Prostate gland (tissue), 2 donors: ENCODE results near the gene GCLM. TPM values are rescaled to one million over a fixed set of nuclear protein-coding genes. Genes with fewer than 3 reads are reported as not detected.
"Not testable (repeated sequence)": the region's sequence is repeated elsewhere in the genome, so short reads cannot be mapped to it uniquely, and the experiment has no call there.

Experiments
- DNase-seq: peaks from one replicate; pipeline ENCODE4 v3.0.0-alpha.2; 2019; ENCODE audit warnings: low spot score
- H3K27ac ChIP-seq, 2 donors: fragments of 200-600 bp; sonication (generic); 2 replicates each; pipeline ENCODE4 v1.5.1; 2017 to 2019
- H3K27me3 ChIP-seq: fragments of 200-600 bp; sonication (generic); replicated peaks from 2 replicates; pipeline ENCODE4 v1.5.1; 2019; ENCODE audit not compliant: insufficient read depth
- H3K36me3 ChIP-seq, 2 donors: fragments of 200-600 bp; sonication (generic); 1 replicate in 1 of 2; 2 replicates in 1 of 2; pipeline versions ENCODE4 v1.5.1 to v1.8.1; 2017 to 2019
- H3K4me1 ChIP-seq: fragments of 200-600 bp; sonication (generic); replicated peaks from 2 replicates; pipeline ENCODE4 v1.5.1; 2019
- H3K4me3 ChIP-seq, 2 donors: fragments of 200-600 bp; sonication (generic); 2 replicates each; pipeline ENCODE4 v1.5.1; 2017 to 2019
- H3K9me3 ChIP-seq: fragments of 200-600 bp; sonication (generic); 2 replicates; pipeline ENCODE4 v1.5.1; 2017
- POLR2A ChIP-seq: fragments of 450-650 bp; IDR thresholded peaks from one replicate; pipeline ENCODE4 v1.6.1; 2016; ENCODE audit warnings: antibody characterized with exemption, mild to moderate bottlenecking
- POLR2AphosphoS5 ChIP-seq: sonication (generic); formaldehyde crosslinking; IDR thresholded peaks from one replicate; pipeline ENCODE4 v1.6.1; 2017; ENCODE audit warnings: antibody characterized with exemption
- WGBS: methylation state at CpG from one replicate; pipeline ENCODE4 v1.1.5; 2018; 5-methylcytosine and 5-hydroxymethylcytosine counted together
- intact Hi-C: fragments of 100-400 bp; cut with DNase I; formaldehyde crosslinking; loops from one replicate; pipeline ENCODE4 v1.14.2; 2022
- total RNA-seq, 2 donors: library from RNA; depleted of rRNA; stranded (reverse); fragments of >200 nt; gene quantifications; one replicate each; pipeline ENCODE4 v1.1.0, GENCODE V29; 2016
- TF ChIP-seq, protein P1 (sequence below), 4 experiments: fragments of 200-600 bp in 2 of 4; fragments of 450-650 bp in 2 of 4; sonication (generic) in 2 of 4; IDR thresholded peaks; 1 replicate in 3 of 4; 2 replicates in 1 of 4; pipeline ENCODE4 v1.5.1; 2016 to 2019; ENCODE audit warnings: antibody characterized with exemption in 4 of 4, mild to moderate bottlenecking in 2 of 4, moderate library complexity in 2 of 4

GCLM gene, protein sequence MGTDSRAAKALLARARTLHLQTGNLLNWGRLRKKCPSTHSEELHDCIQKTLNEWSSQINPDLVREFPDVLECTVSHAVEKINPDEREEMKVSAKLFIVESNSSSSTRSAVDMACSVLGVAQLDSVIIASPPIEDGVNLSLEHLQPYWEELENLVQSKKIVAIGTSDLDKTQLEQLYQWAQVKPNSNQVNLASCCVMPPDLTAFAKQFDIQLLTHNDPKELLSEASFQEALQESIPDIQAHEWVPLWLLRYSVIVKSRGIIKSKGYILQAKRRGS
- 10 to 100 TPM in 1 of 2 donors, 1 to 10 TPM in 1; 6.5 to 14.1 TPM for total RNA-seq

DNA sequence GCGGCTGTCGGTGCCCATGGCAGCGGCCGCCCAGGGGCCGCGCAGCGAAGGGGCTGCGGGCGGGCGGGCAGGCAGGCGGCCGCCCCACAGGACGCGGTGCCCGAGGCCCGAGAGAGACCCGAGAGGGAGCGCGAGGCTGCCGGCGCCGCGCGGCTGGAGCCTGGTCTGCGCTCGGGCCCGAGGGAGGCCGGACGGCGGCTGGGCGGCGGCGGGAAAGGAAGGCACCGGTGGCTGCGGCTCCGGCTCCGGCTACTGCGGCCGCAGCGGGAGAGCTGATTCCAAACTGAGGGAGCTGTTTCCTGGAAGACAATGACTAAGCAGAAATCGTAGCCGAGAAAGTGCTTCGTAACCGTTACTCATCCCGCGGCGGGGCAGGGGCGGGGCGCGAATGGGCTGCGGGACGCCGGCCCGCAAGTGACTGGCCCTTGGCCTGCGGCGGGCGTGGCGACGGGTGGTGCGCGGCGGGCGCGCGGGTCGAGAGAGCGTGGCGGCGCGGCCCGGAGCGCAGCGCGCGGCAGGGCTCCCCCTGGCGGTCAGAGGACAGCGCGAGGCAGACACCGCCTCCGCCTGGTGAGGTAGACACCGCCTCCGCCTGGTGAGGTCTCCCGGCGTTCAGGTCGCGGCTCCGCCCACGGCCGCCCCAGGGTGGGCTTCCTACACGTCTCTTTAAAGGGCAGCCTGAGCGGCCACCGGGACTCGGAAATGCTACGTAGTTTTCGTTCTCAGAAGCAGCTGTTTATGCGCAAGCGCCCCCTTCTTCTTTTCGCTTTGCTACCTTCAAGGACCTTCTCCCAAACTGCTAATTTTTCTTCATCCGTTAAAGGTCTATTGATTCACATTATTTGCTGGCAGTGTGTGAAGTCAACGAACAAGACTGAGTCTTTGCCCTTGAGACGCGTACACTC lies at the start of gene GCLM:
Gene GCLM, minus strand, starts transcription at position 285 of the 905 bp plus-strand sequence. Its CDS starts 267 bp downstream, at position 18.
- intact Hi-C loops: loop anchor here (2.0 kb wide), 1 partner anchor 31 kb away; the partner anchor contains the start of gene DNTTIP2
- WGBS: under 1% methylated on average over 92 of the region's 102 CpGs

DNA sequence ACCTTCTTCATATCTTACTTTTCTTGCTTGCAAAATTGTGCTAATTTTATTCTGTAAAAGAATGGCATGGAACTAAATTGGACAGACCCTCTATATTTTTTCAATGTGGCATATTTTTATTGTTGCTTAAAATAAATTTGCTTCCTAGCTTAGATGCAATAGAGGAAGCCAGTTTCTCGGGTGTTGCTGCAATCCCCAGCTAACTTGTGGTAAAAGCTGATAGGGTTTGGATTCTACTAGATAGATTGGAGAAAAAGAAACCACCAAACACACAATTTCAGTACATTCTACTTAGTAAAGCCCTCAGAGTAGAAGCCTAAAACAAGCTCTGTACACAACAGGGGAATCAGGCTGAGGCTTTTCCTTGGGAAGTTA lies 49.5 kb upstream of the GCLM start:
- H3K9me3 ChIP-seq: no peaks in the 10 kb centered on the region
- no peak for TF ChIP-seq POLR2A
- TF ChIP-seq, protein P1, sequence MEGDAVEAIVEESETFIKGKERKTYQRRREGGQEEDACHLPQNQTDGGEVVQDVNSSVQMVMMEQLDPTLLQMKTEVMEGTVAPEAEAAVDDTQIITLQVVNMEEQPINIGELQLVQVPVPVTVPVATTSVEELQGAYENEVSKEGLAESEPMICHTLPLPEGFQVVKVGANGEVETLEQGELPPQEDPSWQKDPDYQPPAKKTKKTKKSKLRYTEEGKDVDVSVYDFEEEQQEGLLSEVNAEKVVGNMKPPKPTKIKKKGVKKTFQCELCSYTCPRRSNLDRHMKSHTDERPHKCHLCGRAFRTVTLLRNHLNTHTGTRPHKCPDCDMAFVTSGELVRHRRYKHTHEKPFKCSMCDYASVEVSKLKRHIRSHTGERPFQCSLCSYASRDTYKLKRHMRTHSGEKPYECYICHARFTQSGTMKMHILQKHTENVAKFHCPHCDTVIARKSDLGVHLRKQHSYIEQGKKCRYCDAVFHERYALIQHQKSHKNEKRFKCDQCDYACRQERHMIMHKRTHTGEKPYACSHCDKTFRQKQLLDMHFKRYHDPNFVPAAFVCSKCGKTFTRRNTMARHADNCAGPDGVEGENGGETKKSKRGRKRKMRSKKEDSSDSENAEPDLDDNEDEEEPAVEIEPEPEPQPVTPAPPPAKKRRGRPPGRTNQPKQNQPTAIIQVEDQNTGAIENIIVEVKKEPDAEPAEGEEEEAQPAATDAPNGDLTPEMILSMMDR (IDR thresholded peaks at IDR 0.05): no peak
- no peak for TF ChIP-seq POLR2AphosphoS5
- H3K4me3 ChIP-seq: no peak overlapping the region
- no peaks in the 10 kb centered on the region for H3K36me3 ChIP-seq
- DNase-seq: no peak
- 88% methylated on average over 1 of the region's 1 CpG for WGBS
- H3K27ac ChIP-seq: no peak overlapping the region
- intact Hi-C loops: no loop called here
- peaks cover 5% of the 10 kb centered on the region for H3K4me1 ChIP-seq
- H3K27me3 ChIP-seq: no peaks in the 10 kb centered on the region

More for the DNA sequence above, at the start of gene GCLM:
- peak within 1 kb of the TSS; percentile 79 to 84 for H3K27ac ChIP-seq
- H3K36me3 ChIP-seq: no peaks in the 10 kb centered on the region
- peak; percentile 82 for DNase-seq
- no peaks in the 10 kb centered on the region for H3K27me3 ChIP-seq
- H3K9me3 ChIP-seq: no peaks in the 10 kb centered on the region
- peak within 1 kb of the TSS; percentile 85 to 86 for H3K4me3 ChIP-seq
- H3K4me1 ChIP-seq: no peaks in the 10 kb centered on the region
- TF ChIP-seq POLR2AphosphoS5 (peak; percentile 25), POLR2A (peak; percentile 54)
- TF ChIP-seq, protein P1 (IDR thresholded peaks at IDR 0.05): peak; percentile 83 to 97 (median 89)

- no peak overlapping the region for H3K27ac ChIP-seq
- H3K4me1 ChIP-seq: peaks cover 3% of the 10 kb centered on the region
- no peak overlapping the region for H3K4me3 ChIP-seq
- intact Hi-C loops: no loop called here
- no peaks in the 10 kb centered on the region for H3K9me3 ChIP-seq
- DNase-seq: no peak
- TF ChIP-seq POLR2AphosphoS5 (no peak), POLR2A (no peak)
- TF ChIP-seq, protein P1 (IDR thresholded peaks at IDR 0.05): no peak
- H3K27me3 ChIP-seq: no peaks in the 10 kb centered on the region
- H3K36me3 ChIP-seq: no peaks in the 10 kb centered on the region
- 76% methylated on average over 1 of the region's 1 CpG for WGBS
Measured at GRCh38 chr1:93958032-93958725, 48.9 kb upstream of the GCLM start.

DNA sequence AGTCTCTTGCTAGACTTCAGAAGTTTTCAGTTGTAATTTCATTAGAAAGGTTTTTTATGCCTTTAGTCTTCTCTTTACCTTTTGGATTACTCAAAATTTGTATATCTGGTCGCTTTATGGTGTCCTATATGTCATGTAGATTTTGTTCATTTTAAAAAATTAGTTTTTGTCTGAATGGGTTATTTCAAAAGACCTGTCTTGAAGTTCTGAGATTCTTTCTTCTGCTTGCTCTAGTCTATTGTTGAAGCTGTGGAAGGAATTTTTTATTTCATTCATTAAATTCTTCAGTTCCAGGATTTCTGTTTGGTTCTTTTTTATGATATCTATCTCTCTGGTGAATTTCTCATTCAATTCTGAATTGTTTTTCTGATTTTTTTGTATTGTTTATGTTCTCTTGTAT lies 46.5 kb upstream of the GCLM start:
- Histone ChIP-seq H3K4me3 (no peak overlapping the region), H3K9me3 (no peaks in the 10 kb centered on the region), H3K27ac (no peak overlapping the region), H3K27me3 (no peaks in the 10 kb centered on the region), H3K36me3 (no peaks in the 10 kb centered on the region), H3K4me1 (no peaks in the 10 kb centered on the region)
- intact Hi-C loops: no loop called here
- TF ChIP-seq POLR2A: no peak
- TF ChIP-seq POLR2AphosphoS5: no peak
- DNase-seq: no peak
- 74% methylated on average over 1 of the region's 1 CpG for WGBS

GRCh38 chr1:93947002-93947686 lies 37.9 kb upstream of the GCLM start:
- H3K9me3 ChIP-seq: not testable (repeated sequence)
- 92% methylated on average over 2 of the region's 2 CpGs for whole genome bisulfite sequencing

More at GRCh38 chr1:93947002-93947686, 37.9 kb upstream of the GCLM start:
- H3K36me3 ChIP-seq, H3K4me1 ChIP-seq, DNase-seq, intact Hi-C loops, H3K27ac ChIP-seq, H3K27me3 ChIP-seq, H3K4me3 ChIP-seq: not testable (repeated sequence)
